NOMO-1 treated with dmso at 0.1 percent for 144 hours (cell line): ENCODE measurements around the gene PLCB1.
A peak's percentile ranks its signal among the peaks of the same experiment; 100 is the strongest.

Experiments
- DNase-seq: peaks from one replicate; lab custom pipeline; 2025; ENCODE audit not compliant: unreplicated experiment; lab: John Stamatoyannopoulos, UW

PLCB1 gene

GRCh38 chr20:8671370-8671961 is 539.4 kb downstream of the PLCB1 start:
- DNase-seq = no peak

GRCh38 chr20:8673116-8673515 is 541.0 kb downstream of the PLCB1 start:
- no peak for DNase-seq

DNA sequence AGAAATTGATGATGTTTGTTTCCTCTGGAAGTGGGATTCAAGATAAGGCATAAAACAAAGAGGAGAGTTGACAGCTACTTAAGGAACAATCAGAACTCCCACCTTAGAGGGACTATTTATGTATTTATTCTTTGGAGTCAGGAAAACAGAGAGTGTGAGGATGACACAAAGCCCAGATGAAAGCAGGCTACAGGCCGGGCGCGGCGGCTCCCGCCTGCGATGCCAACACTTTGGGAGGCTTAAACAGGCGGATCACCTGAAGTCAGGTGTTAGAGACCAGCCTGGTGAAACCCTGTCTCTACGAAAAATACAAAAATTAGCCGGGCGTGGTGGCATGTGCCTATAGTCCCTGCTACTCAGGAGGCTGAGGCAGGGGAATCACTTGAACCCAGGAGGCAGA is 543.8 kb downstream of the PLCB1 start:
- DNase-seq = no peak

- no peak for DNase-seq
These were observed 546.2 kb downstream of the PLCB1 start for GRCh38 chr20:8678098-8678776.

GRCh38 chr20:8689337-8689736 is 557.3 kb downstream of the PLCB1 start:
- no peak for DNase-seq

DNA sequence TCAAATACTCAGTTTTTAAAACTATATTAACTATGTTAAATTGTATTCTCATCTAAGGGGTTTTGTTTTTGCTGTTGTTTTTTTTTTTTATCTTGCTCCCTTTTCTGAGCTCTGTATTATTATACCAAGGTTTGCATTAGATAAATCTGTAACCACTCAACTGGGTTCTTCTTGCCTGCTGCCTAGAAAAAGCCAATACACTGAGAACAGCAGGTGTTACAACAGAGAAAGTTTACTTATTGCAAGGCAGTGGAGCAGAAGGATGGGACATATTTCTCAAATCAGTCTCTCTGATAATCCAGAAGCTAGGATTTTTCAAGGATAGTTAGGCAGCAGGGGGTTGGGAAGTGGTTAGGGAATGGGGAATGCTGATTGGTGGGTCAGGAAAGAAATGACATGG is 558.0 kb downstream of the PLCB1 start:
- no peak for DNase-seq

DNA sequence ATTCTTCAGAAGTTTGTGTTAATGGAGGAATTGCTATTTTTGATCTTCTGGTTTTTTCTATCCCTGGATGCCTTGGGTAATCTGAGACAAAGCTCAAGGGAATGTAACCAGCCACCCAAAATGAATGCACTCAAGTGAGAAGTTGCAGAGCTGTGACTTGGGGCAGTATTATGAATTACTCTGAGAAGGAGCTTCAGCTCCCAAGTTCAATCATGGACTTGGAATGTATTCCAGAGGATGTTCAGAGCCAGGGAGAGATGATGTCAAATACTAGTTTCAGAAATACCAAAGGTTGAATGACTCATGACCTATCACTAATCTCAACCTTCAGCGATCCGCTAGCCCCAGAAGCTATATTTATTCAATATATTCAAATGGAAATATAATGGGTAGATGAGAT is 561.6 kb downstream of the PLCB1 start:
- no peak for DNase-seq

- no peak for DNase-seq
These were observed 568.7 kb downstream of the PLCB1 start for GRCh38 chr20:8700756-8701155.

GRCh38 chr20:8706961-8707700 is 575.1 kb downstream of the PLCB1 start:
- DNase-seq = no peak

DNA sequence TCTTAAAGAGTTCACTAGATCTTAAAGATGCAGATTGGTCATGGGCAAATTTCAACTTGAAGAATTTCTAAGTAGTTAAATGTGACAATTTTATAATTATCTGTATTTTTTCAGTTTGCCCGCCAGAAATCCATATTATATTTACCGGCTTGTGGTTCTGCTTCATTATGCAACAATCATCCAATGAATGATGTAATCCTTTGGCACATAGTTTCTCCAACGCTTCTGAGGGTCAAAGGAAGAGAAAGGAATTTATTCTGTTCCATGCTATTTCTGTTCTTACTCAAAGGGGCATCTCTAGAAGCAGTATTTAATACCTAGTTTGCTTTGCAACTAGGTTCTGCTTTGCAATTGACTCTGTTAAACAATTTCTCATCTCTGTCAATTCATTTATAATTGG is 577.6 kb downstream of the PLCB1 start:
- DNase-seq = no peak

DNA sequence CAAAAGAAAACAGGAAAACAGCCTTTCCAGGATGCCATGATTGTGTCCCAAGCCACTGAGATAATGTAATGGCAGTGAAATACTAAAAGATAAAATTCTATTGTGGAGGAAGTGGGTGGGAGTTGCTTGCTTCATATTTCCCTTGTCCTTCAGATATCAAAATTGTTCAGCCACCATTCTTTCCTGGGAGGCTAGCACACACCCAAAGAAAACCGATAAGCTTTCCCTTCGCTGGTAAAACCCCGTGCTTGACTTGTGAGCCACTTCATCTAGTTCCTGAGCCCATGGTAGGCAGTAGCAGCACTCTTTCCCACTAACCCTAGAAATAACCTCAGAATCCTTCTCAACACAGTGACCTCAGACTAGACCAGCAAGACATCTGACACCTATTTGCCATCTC is 579.4 kb downstream of the PLCB1 start:
- DNase-seq = no peak

GRCh38 chr20:8714206-8714605 is 582.1 kb downstream of the PLCB1 start:
- no peak for DNase-seq

DNA sequence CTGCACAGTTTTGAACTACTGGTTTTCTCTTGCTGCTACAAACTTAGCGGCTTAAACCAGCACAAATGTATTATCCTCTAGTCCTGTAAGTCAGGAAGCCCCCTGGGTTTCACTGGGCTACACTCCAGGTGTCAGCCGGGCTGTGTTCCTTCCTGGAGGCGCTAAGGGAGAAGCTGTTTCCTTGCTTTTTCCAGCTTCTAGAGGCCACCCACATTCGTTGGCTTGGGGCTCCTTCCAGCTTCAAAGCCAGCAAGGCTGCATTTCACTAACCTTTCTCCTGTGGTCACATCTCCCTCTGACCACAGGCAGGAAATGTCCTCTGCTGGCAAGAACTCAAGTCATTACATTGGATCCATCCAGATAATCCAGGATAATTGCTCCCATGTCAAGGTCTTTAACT is 586.2 kb downstream of the PLCB1 start:
- DNase-seq = no peak

GRCh38 chr20:8720089-8720488 is 588.0 kb downstream of the PLCB1 start:
- no peak for DNase-seq

- DNase-seq = no peak
These were observed 589.0 kb downstream of the PLCB1 start for GRCh38 chr20:8721098-8721497.

- peak; percentile 49 for DNase-seq
These were observed 590.3 kb downstream of the PLCB1 start for GRCh38 chr20:8722277-8722928.

DNA sequence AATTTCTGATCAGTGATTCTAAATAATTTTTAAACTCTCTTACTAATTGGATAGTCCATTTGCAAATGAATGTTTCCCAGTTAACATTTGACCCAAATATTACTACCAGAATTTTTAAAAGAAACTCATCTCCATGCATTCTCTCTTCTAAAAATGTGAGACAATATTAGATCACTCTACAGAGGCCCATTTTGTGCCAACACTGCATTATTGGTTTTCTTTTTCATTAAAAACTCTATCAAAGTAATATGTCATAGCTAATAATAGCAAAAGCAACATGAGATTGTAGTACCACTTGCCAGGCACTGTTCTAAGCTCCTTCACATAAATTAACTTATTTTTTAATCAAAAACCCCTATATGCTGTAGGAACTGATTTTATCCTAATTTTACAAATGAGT is 591.2 kb downstream of the PLCB1 start:
- no peak for DNase-seq

DNA sequence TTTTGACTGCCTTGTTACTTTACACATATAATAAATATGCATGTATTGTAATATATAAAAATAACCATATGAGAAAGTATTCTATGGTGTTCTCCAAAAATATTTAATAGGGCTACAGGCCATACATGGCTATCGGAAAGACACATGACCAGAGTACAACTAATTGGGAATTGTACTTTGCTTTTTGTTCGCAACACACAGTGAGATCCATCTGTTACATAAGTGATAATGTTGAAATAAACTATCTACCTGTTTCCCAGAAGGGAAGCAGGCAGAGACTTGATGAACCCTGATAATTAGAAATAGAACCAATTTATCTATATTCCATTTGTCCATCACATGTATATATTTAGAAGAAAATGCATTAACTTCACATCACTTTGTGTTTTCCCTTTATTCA is 592.8 kb downstream of the PLCB1 start:
- DNase-seq = no peak

DNA sequence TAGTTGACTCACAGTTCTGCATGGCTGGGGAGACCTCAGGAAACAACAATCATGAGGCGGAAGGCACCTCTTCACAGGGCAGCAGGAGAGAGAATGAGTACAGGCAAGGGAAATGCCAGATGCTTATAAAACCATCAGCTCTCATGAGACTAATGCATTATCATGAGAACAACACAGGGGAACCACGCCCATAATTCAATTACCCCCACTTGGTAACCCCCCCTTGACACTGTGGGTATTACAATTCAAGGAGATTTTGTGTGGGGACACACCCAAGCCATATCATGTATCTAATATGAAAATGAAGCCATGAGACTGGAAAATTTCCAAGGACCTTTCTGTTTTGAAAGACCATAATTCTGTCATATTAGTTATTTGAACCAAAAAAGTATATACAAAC is 594.4 kb downstream of the PLCB1 start:
- DNase-seq = no peak

GRCh38 chr20:8735014-8735413 is 602.9 kb downstream of the PLCB1 start:
- no peak for DNase-seq

DNA sequence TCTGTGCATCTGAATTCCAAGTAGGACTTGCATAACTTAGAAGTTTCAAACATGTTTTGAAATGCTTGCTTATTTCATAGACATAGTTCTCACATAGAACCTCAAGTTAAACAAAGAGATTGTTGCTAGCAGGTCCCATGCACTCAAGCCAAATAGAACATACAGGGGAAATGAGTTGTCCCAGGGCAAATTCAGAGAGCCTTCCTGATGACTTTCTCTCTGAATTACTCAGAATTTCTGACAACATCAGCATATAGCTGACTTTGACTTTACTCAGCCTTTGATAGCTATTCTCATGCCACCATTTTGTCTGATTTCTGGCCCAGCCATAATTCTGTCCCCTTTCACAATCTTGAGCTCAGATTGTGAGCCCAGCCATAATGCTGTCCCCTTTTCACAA is 603.6 kb downstream of the PLCB1 start:
- DNase-seq = no peak

GRCh38 chr20:8740265-8740664 is 608.2 kb downstream of the PLCB1 start:
- no peak for DNase-seq
